ENCODE data around the gene EFNA2. TPM values are rescaled to one million over a fixed set of nuclear protein-coding genes. Genes with fewer than 3 reads are reported as not detected.
"Not testable (repeated sequence)": the region's sequence is repeated elsewhere in the genome, so short reads cannot be mapped to it uniquely, and the experiment has no call there.

EFNA2 gene
- total RNA-seq, 4 donors from 2014 or later = not detected

- no peak for TF ChIP-seq CTCF (IDR thresholded peaks at IDR 0.05)
- DNase-seq (ENCODE audit: low spot score) = no peak
- no peak for ATAC-seq (ENCODE audit: low FRiP score)
Measured at GRCh38 chr19:1298235-1298634, 12.6 kb downstream of the EFNA2 start.

DNA sequence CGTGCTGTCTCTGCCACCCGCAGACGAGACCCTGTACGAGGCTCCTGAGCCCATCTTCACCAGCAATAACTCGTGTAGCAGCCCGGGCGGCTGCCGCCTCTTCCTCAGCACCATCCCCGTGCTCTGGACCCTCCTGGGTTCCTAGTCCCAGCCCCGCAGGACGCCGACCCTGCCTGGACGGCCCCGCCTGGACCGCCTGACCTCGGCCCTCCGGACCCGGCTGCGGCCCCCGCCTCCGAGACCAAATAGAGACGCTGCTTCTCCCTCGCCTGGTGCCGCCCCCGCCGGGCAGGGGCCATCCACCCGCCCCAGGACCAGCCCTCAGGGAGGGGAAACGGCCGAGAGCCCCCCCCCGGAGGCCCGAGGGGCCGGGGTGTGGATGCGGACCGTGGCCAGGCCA lies 14.1 kb downstream of the EFNA2 start:
- DNase-seq (ENCODE audit: low spot score) (no peak), ATAC-seq (ENCODE audit: low FRiP score) (no peak)
- TF ChIP-seq CTCF (IDR thresholded peaks at IDR 0.05) = no peak

- no peak for TF ChIP-seq CTCF (IDR thresholded peaks at IDR 0.05)
- DNase-seq (ENCODE audit: low spot score) = no peak
- no peak for ATAC-seq (ENCODE audit: low FRiP score)
Measured at GRCh38 chr19:1300744-1301490, 15.2 kb downstream of the EFNA2 start.

GRCh38 chr19:1302533-1303239 lies 17.0 kb downstream of the EFNA2 start:
- DNase-seq (ENCODE audit: low spot score) (no peak), ATAC-seq (ENCODE audit: low FRiP score) (no peak)
- TF ChIP-seq CTCF (IDR thresholded peaks at IDR 0.05) = no peak

- DNase-seq (ENCODE audit: low spot score) (no peak), ATAC-seq (ENCODE audit: low FRiP score) (no peak)
- no peak for TF ChIP-seq CTCF (IDR thresholded peaks at IDR 0.05)
Measured at GRCh38 chr19:1304197-1304924, 18.7 kb downstream of the EFNA2 start.

DNA sequence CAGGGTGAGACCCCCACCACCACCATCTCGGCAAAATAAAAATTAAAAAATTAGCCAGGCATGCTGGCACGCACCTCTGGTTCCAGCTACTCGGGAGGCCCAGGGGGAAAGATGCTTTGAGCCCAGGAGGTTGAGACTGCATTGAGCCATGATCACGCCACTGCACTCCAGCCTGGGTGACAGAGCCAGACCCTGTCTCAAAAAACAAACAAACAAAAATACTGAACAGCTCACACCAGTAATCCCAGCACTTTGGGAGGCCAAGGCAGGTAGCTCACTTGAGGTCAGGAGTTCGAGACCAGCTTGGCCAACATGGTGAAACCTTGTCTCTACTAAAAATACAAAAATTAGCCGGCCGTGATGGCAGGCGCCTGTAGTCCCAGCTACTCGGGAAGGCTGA lies 19.7 kb downstream of the EFNA2 start:
- DNase-seq (ENCODE audit: low spot score); ATAC-seq (ENCODE audit: low FRiP score): not testable (repeated sequence)

- no peak for DNase-seq (ENCODE audit: low spot score)
- no peak for TF ChIP-seq CTCF (IDR thresholded peaks at IDR 0.05)
- ATAC-seq (ENCODE audit: low FRiP score) = no peak
Measured at GRCh38 chr19:1307320-1307719, 21.6 kb downstream of the EFNA2 start.
